H9 (cell line): Measurements from ENCODE around the gene BATF. TPM values are rescaled to one million over a fixed set of nuclear protein-coding genes. Genes with fewer than 3 reads are reported as not detected.

ENCODE experiments used
- DNase-seq: peaks from one replicate; pipeline ENCODE4 v3.0.0-alpha.2; 2017
- H2AFZ ChIP-seq: one replicate; pipeline ENCODE4 v1.6.1; 2013; ENCODE audit warnings: mild to moderate bottlenecking, low read length, control low read depth, moderate library complexity
- H2AK5ac ChIP-seq: 2 replicates; pipeline ENCODE4 v1.6.1; 2013; ENCODE audit warnings: low read length, control low read depth, mixed read lengths; ENCODE audit not compliant: insufficient read length
- H2BK120ac ChIP-seq: one replicate; pipeline ENCODE4 v1.6.1; 2013; ENCODE audit warnings: low read depth, mild to moderate bottlenecking, low read length, control low read depth, inconsistent platforms; ENCODE audit not compliant: poor library complexity, severe bottlenecking
- H2BK12ac ChIP-seq: 2 replicates; pipeline ENCODE4 v1.6.1; 2013; ENCODE audit warnings: low read length, control low read depth, mixed read lengths, low read depth; ENCODE audit not compliant: insufficient read length
- H2BK15ac ChIP-seq: 2 replicates; pipeline ENCODE4 v1.6.1; 2013; ENCODE audit warnings: low read depth, low read length, control low read depth
- H2BK20ac ChIP-seq: one replicate; pipeline ENCODE4 v1.6.1; 2013; ENCODE audit warnings: low read depth, mild to moderate bottlenecking, low read length, control low read depth, inconsistent platforms; ENCODE audit not compliant: poor library complexity, severe bottlenecking
- H2BK5ac ChIP-seq: 2 replicates; pipeline ENCODE4 v1.6.1; 2013; ENCODE audit warnings: low read length, control low read depth, mixed read lengths; ENCODE audit not compliant: insufficient read length
- H3K14ac ChIP-seq: 2 replicates; pipeline ENCODE4 v1.6.1; 2013; ENCODE audit warnings: low read length, control low read depth; ENCODE audit not compliant: insufficient read depth
- H3K18ac ChIP-seq: 2 replicates; pipeline ENCODE4 v1.6.1; 2013; ENCODE audit warnings: low read depth, mild to moderate bottlenecking, mixed read lengths, low read length, control low read depth; ENCODE audit not compliant: insufficient read length
- H3K23ac ChIP-seq: 2 replicates; pipeline ENCODE4 v1.6.1; 2013; ENCODE audit warnings: low read length, control low read depth, mixed read lengths, low read depth; ENCODE audit not compliant: insufficient read length
- H3K23me2 ChIP-seq: 2 replicates; pipeline ENCODE4 v1.6.1; 2013; ENCODE audit warnings: low read depth, mild to moderate bottlenecking, mixed read lengths, low read length, control low read depth; ENCODE audit not compliant: insufficient read length, poor library complexity, severe bottlenecking
- H3K27ac ChIP-seq: 2 replicates; pipeline ENCODE4 v1.5.1; 2013; ENCODE audit warnings: low read length, control low read depth, mixed read lengths, low read depth; ENCODE audit not compliant: insufficient read length
- H3K27me3 ChIP-seq: 2 replicates; pipeline ENCODE4 v1.6.1; 2013; ENCODE audit warnings: low read length, control low read depth, inconsistent platforms; ENCODE audit not compliant: insufficient read depth
- H3K4ac ChIP-seq: 2 replicates; pipeline ENCODE4 v1.6.1; 2013; ENCODE audit warnings: low read depth, mild to moderate bottlenecking, control low read depth, inconsistent platforms, low read length, moderate library complexity
- H3K4me1 ChIP-seq: 2 replicates; pipeline ENCODE4 v1.6.1; 2013; ENCODE audit warnings: low read length, control low read depth, inconsistent platforms; ENCODE audit not compliant: insufficient read depth
- H3K4me2 ChIP-seq: 2 replicates; pipeline ENCODE4 v1.6.1; 2013; ENCODE audit warnings: low read length, control low read depth, mixed read lengths; ENCODE audit not compliant: insufficient read length, insufficient read depth
- H3K56ac ChIP-seq: 2 replicates; pipeline ENCODE4 v1.6.1; 2013; ENCODE audit warnings: low read depth, mild to moderate bottlenecking, mixed read lengths, low read length, control low read depth; ENCODE audit not compliant: insufficient read length
- H3K79me1 ChIP-seq: 2 replicates; pipeline ENCODE4 v1.6.1; 2013; ENCODE audit warnings: low read depth, mild to moderate bottlenecking, moderate library complexity, low read length, control low read depth, inconsistent platforms; ENCODE audit not compliant: insufficient read depth, poor library complexity, severe bottlenecking
- H3K79me2 ChIP-seq: 2 replicates; pipeline ENCODE4 v1.6.1; 2013; ENCODE audit warnings: low read length, control low read depth, inconsistent platforms; ENCODE audit not compliant: insufficient read depth
- H3K9ac ChIP-seq: 2 replicates; pipeline ENCODE4 v1.6.1; 2013; ENCODE audit warnings: low read length, control low read depth, mixed read lengths; ENCODE audit not compliant: insufficient read length; ENCODE audit errors: extremely low read depth
- H3K9me3 ChIP-seq: one replicate; pipeline ENCODE4 v1.6.1; 2013; ENCODE audit warnings: low read depth, low read length, inconsistent platforms; ENCODE audit not compliant: control insufficient read depth
- H3T11ph ChIP-seq: one replicate; pipeline ENCODE4 v1.6.1; 2013; ENCODE audit warnings: mild to moderate bottlenecking, low read length, control low read depth, inconsistent platforms
- H4K20me1 ChIP-seq: one replicate; pipeline ENCODE4 v1.6.1; 2013; ENCODE audit not compliant: control insufficient read depth, insufficient read length, insufficient read depth
- H4K5ac ChIP-seq: 2 replicates; pipeline ENCODE4 v1.6.1; 2013; ENCODE audit warnings: low read depth, mild to moderate bottlenecking, mixed read lengths, low read length, control low read depth; ENCODE audit not compliant: insufficient read length
- H4K8ac ChIP-seq: replicated peaks from 2 replicates; pipeline ENCODE4 v1.6.1; 2013; ENCODE audit warnings: low read length, control low read depth, mixed read lengths, low read depth; ENCODE audit not compliant: insufficient read length
- H4K91ac ChIP-seq: 2 replicates; pipeline ENCODE4 v1.6.1; 2013; ENCODE audit warnings: low read depth, mild to moderate bottlenecking, moderate library complexity, mixed read lengths, low read length, control low read depth; ENCODE audit not compliant: insufficient read length
- H3K27ac Mint-ChIP-seq, 3 experiments: 2 replicates in 2 of 3; 3 replicates in 1 of 3; pipeline ENCODE4 v1.8.0; 2020 to 2021; ENCODE audit warnings: mixed read lengths in 3 of 3, mild to moderate bottlenecking in 1 of 3, moderate library complexity in 1 of 3
- H3K27me3 Mint-ChIP-seq: 2 replicates; pipeline ENCODE4 v1.8.0; 2021; ENCODE audit warnings: low read depth, mild to moderate bottlenecking, moderate library complexity, mixed read lengths
- H3K36me3 Mint-ChIP-seq, 3 experiments: 2 replicates in 2 of 3; 3 replicates in 1 of 3; pipeline ENCODE4 v1.8.0; 2020 to 2021; ENCODE audit warnings: low read depth in 3 of 3, mixed read lengths in 3 of 3; ENCODE audit not compliant: insufficient read depth in 1 of 3
- H3K4me1 Mint-ChIP-seq, 2 experiments: 2 replicates each; pipeline ENCODE4 v1.8.0; 2020; ENCODE audit warnings: mixed read lengths in 2 of 2
- H3K4me3 Mint-ChIP-seq, 2 experiments: 2 replicates in 1 of 2; 3 replicates in 1 of 2; pipeline ENCODE4 v1.8.0; 2020 to 2021; ENCODE audit warnings: mild to moderate bottlenecking in 2 of 2, mixed read lengths in 2 of 2, moderate library complexity in 1 of 2
- H3K9me3 Mint-ChIP-seq, 2 experiments: 2 replicates in 1 of 2; 3 replicates in 1 of 2; pipeline ENCODE4 v1.8.0; 2020; ENCODE audit warnings: mild to moderate bottlenecking in 2 of 2, mixed read lengths in 2 of 2, moderate library complexity in 1 of 2
- CTCF ChIP-seq: fragments of 200-600 bp; sonication (generic); conservative IDR thresholded peaks from 3 replicates; pipeline ENCODE4 v1.8.0; 2021; ENCODE audit warnings: antibody characterized with exemption, mild to moderate bottlenecking
- WGBS: extraction: QIAGEN DNeasy Blood & Tissue Kit; methylation state at CpG from one replicate; pipeline ENCODE4 v1.1.7; 2013; ENCODE audit warnings: missing lambda C conversion rate, low lambda C conversion rate, mixed read lengths; ENCODE audit not compliant: insufficient read length; ENCODE audit errors: extremely low coverage; 5-methylcytosine and 5-hydroxymethylcytosine counted together
- total RNA-seq: library from RNA; stranded (reverse); gene quantifications from 2 replicates; pipeline ENCODE4 v1.2.1, GENCODE V29; 2021

The BATF gene
- total RNA-seq, 1 experiment from 2014 or later, result not detected

- H4K91ac ChIP-seq, result no peak overlapping the region
- peaks cover 9 to 27% of the 10 kb centered on the region in 2 experiments for H3K4me1 Mint-ChIP-seq
- no peak overlapping the region for H3K4me2 ChIP-seq
- no CpG with 5 or more reads among the region's 4 CpGs for WGBS
- H2BK120ac ChIP-seq, result no peak overlapping the region
- H2BK5ac ChIP-seq, result no peak overlapping the region
- no peak for TF ChIP-seq CTCF
- no peak overlapping the region for H3K18ac ChIP-seq
- peaks cover 0 to 8% of the 10 kb centered on the region in 2 experiments; a peak in 1 of 5 replicates for H3K9me3 Mint-ChIP-seq
- no peak overlapping the region for H4K8ac ChIP-seq
- no peak overlapping the region; the same call in 1 of the 2 replicates for H3K14ac ChIP-seq
- H3K79me2 ChIP-seq, result no peaks in the 10 kb centered on the region
- H3K27me3 Mint-ChIP-seq, result no peaks in the 10 kb centered on the region; the same call in 1 of the 2 replicates
- no peaks in the 10 kb centered on the region for H3K9me3 ChIP-seq
- H2AK5ac ChIP-seq, result no peak overlapping the region
- H2BK20ac ChIP-seq, result no peak overlapping the region
- no peak overlapping the region for H3K4ac ChIP-seq
- no peak overlapping the region for H2BK15ac ChIP-seq
- H3K23ac ChIP-seq, result no peak overlapping the region
- no peaks in the 10 kb centered on the region for H3K4me1 ChIP-seq
- H3T11ph ChIP-seq, result no peak overlapping the region
- no peak overlapping the region for H4K5ac ChIP-seq
- H3K4me3 Mint-ChIP-seq, result no peak overlapping the region
- DNase-seq, result no peak
- H3K36me3 Mint-ChIP-seq, result no peaks in the 10 kb centered on the region
- H3K23me2 ChIP-seq, result no peaks in the 10 kb centered on the region
- H3K56ac ChIP-seq, result no peak overlapping the region
- no peak overlapping the region for H2AFZ ChIP-seq
- H4K20me1 ChIP-seq, result no peaks in the 10 kb centered on the region
- H3K27me3 ChIP-seq, result no peaks in the 10 kb centered on the region
- no peak overlapping the region for H3K27ac Mint-ChIP-seq
- no peak overlapping the region for H3K27ac ChIP-seq
- H2BK12ac ChIP-seq, result no peak overlapping the region
- H3K9ac ChIP-seq, result no peak overlapping the region
- H3K79me1 ChIP-seq, result no peaks in the 10 kb centered on the region
Measured at GRCh38 chr14:75482366-75482765, 39.9 kb upstream of the BATF start.
